Measurements from ENCODE around the gene CPA4. TPM values are rescaled to one million over a fixed set of nuclear protein-coding genes. Genes with fewer than 3 reads are reported as not detected.
"Not testable (repeated sequence)": the region's sequence is repeated elsewhere in the genome, so short reads cannot be mapped to it uniquely, and the experiment has no call there.

CPA4 gene, protein sequence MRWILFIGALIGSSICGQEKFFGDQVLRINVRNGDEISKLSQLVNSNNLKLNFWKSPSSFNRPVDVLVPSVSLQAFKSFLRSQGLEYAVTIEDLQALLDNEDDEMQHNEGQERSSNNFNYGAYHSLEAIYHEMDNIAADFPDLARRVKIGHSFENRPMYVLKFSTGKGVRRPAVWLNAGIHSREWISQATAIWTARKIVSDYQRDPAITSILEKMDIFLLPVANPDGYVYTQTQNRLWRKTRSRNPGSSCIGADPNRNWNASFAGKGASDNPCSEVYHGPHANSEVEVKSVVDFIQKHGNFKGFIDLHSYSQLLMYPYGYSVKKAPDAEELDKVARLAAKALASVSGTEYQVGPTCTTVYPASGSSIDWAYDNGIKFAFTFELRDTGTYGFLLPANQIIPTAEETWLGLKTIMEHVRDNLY
- total RNA-seq (2012; rRNA removed): 4.6 TPM in 2 replicates

DNA sequence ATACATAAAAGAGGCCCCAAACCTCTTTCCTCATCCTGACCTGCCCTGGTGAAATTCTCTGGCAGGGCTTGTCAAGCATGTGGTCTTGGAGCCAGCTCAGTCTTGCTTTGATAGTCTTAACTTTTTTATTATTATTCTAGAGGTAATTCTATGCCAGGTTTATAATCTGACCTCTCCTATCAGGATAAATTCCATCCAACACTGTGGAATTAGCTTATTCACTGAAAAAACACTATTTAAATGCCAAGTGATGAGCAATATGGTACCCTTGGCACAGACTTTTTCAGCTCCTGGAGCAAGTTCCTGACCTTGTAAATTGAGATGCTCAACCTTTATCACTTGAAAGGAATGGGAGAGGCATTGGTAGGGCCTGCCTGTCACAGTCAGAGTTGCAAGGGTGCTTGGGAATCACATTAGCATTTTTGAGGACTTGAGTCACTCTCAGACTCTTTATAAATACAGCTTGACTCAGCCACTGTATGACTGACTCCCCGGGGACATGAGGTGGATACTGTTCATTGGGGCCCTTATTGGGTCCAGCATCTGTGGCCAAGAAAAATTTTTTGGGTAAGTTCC, at the start of gene CPA4:
Gene CPA4, plus strand, starts transcription at position 480 of the 576 bp plus-strand sequence. Its CDS starts 20 bp downstream, at position 500.
- Histone ChIP-seq H3K4me2 (ENCODE audit: low read length) (peak within 1 kb of the TSS; percentile 47), H3K9me3 (replicated peaks; ENCODE audit: low read length) (no peaks in the 10 kb centered on the region), H3K9ac (ENCODE audit: low read depth, low read length) (peak within 1 kb of the TSS; percentile 5), H3K36me3 (ENCODE audit: insufficient read depth, low read length) (no peaks in the 10 kb centered on the region), H3K4me3 (ENCODE audit: low read length) (peak within 1 kb of the TSS; percentile 34), H3K27me3 (ENCODE audit: control insufficient read depth, insufficient read depth, low read length) (no peaks in the 10 kb centered on the region), H3K4me1 (ENCODE audit: control insufficient read depth, insufficient read depth, low read length) (peaks cover 47% of the 10 kb centered on the region)

DNA sequence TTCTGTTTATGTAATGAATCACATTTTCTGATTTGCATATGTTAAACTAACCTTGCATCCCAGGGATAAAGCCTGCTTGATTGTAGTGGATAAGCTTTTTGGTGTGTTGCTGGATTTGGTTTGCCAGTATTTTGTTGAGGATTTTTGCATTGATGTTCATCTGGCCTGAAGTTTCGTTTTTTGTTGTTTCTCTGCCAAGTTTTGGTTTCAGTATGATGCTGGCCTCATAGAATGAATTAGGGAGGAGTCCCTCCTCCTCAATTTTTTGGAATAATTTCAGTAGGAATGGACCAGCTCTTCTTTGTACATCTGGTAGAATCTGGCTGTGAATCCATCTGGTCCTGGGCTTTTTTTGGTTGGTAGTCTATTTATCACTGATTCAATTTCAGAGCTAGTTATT, 49.5 kb upstream of the CPA4 start:
- not testable (repeated sequence) for H3K27me3 ChIP-seq (ENCODE audit: control insufficient read depth, insufficient read depth, low read length); H3K4me1 ChIP-seq (ENCODE audit: control insufficient read depth, insufficient read depth, low read length); H3K4me3 ChIP-seq (ENCODE audit: low read length); H3K4me2 ChIP-seq (ENCODE audit: low read length); H3K36me3 ChIP-seq (ENCODE audit: insufficient read depth, low read length); H3K9me3 ChIP-seq (replicated peaks; ENCODE audit: low read length); H3K9ac ChIP-seq (ENCODE audit: low read depth, low read length)

DNA sequence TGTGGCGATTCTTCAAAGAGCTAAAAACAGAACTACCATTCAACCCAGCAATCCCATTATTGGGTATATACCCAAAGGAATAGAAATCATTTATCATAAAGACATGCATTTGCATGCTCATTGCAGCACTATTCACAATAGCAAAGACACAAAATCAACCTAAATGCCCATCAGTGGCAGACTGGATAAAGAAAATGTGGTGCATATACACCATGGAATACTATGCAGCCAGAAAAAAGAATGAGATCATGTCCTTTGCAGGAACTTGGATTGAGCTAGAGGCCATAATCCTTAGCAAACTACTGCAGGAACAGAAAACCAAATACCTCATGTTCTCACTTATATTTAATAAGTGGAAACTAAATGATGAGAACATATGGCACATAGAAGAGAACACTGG, 46.5 kb upstream of the CPA4 start:
- H3K4me1 ChIP-seq (ENCODE audit: control insufficient read depth, insufficient read depth, low read length); H3K4me2 ChIP-seq (ENCODE audit: low read length); H3K9me3 ChIP-seq (replicated peaks; ENCODE audit: low read length): not testable (repeated sequence)

DNA sequence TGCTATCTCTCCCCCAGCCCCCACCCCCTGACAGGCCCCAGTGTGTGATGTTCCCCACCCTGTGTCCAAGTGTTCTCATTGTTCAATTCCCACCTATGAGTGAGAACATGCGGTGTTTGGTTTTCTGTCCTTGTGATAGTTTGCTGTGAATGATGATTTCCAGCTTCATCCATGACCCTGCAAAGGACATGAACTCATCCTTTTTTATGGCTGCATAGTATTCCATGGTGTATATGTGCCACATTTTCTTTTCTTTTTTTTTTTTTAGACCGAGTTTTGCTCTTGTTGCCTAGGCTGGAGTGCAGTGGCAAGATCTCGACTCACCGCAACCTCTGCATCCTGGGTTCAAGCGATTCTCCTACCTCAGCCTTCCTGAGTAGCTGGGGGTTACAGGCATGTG, 44.1 kb upstream of the CPA4 start:
- not testable (repeated sequence) for H3K9me3 ChIP-seq (replicated peaks; ENCODE audit: low read length); H3K4me3 ChIP-seq (ENCODE audit: low read length); H3K4me2 ChIP-seq (ENCODE audit: low read length); H3K9ac ChIP-seq (ENCODE audit: low read depth, low read length); H3K4me1 ChIP-seq (ENCODE audit: control insufficient read depth, insufficient read depth, low read length); H3K36me3 ChIP-seq (ENCODE audit: insufficient read depth, low read length); H3K27me3 ChIP-seq (ENCODE audit: control insufficient read depth, insufficient read depth, low read length)

More for the DNA sequence above, 46.5 kb upstream of the CPA4 start:
- H3K36me3 ChIP-seq (ENCODE audit: insufficient read depth, low read length); H3K4me3 ChIP-seq (ENCODE audit: low read length); H3K9ac ChIP-seq (ENCODE audit: low read depth, low read length); H3K27me3 ChIP-seq (ENCODE audit: control insufficient read depth, insufficient read depth, low read length): not testable (repeated sequence)

DNA sequence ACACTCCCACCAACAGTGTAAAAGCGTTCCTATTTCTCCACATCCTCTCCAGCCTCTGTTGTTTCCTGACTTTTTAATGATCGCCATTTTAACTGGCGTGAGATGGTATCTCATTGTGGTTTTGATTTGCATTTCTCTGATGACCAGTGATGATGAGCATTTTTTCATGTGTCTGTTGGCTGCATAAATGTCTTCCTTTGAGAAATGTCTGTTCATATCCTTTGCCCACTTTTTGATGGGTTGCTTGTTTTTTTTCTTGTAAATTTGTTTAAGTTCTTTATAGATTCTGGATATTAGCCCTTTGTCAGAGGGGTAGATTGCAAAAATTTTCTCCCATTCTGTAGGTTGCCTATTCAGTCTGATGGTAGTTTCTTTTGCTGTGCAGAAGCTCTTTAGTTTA, 43.3 kb upstream of the CPA4 start:
- H3K9ac ChIP-seq (ENCODE audit: low read depth, low read length); H3K4me2 ChIP-seq (ENCODE audit: low read length); H3K27me3 ChIP-seq (ENCODE audit: control insufficient read depth, insufficient read depth, low read length); H3K4me3 ChIP-seq (ENCODE audit: low read length); H3K36me3 ChIP-seq (ENCODE audit: insufficient read depth, low read length); H3K4me1 ChIP-seq (ENCODE audit: control insufficient read depth, insufficient read depth, low read length); H3K9me3 ChIP-seq (replicated peaks; ENCODE audit: low read length): not testable (repeated sequence)

DNA sequence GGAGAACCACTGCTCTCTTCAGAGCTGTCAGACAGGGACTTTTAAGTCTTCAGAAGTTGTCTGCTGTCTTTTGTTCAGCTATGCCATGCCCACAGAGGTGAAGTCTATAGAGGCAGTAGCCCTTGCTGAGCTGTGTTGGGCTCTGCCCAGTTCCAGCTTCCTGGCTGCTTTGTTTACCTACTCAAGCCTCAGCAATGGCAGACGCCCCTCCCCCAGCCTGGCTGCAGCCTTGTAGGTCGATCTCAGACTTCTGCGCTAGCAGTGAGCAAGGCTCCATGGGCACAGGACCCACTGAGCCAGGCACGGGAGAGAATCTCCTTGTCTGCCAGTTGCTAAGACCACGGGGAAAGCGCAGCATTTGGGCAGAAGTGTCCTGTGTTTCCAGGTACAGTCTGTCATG, 38.4 kb upstream of the CPA4 start:
- H3K4me2 ChIP-seq (ENCODE audit: low read length): no peak overlapping the region
- H3K4me1 ChIP-seq (ENCODE audit: control insufficient read depth, insufficient read depth, low read length): no peaks in the 10 kb centered on the region
- H3K9ac ChIP-seq (ENCODE audit: low read depth, low read length): no peak overlapping the region
- no peaks in the 10 kb centered on the region for H3K27me3 ChIP-seq (ENCODE audit: control insufficient read depth, insufficient read depth, low read length)
- H3K4me3 ChIP-seq (ENCODE audit: low read length): no peak overlapping the region
- peaks cover 2% of the 10 kb centered on the region for H3K9me3 ChIP-seq (replicated peaks; ENCODE audit: low read length)
- H3K36me3 ChIP-seq (ENCODE audit: insufficient read depth, low read length): no peaks in the 10 kb centered on the region

DNA sequence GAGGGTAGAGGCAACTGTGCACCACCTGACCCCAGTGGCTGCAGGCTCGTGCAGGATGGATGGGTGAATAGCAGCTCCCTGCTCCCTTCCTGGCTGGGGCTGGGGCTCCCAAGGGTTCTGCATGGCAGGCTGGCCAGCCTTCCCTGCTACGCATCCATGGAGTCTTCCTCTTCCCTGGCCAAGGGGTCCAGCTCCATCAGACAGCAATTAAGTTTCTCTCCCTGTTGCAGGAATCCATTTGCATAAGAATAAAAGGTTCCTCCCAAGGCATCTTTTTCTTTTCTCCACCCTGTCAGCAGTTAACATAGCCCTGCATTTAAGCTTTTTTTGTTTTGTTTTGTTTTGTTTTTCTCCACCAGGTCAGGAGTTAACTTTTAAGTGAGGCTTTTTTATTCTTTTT, 36.3 kb upstream of the CPA4 start:
- Histone ChIP-seq H3K9ac (ENCODE audit: low read depth, low read length) (no peak overlapping the region), H3K4me2 (ENCODE audit: low read length) (no peak overlapping the region), H3K9me3 (replicated peaks; ENCODE audit: low read length) (peaks cover 6% of the 10 kb centered on the region), H3K27me3 (ENCODE audit: control insufficient read depth, insufficient read depth, low read length) (peaks cover 5% of the 10 kb centered on the region), H3K4me3 (ENCODE audit: low read length) (no peak overlapping the region), H3K36me3 (ENCODE audit: insufficient read depth, low read length) (no peaks in the 10 kb centered on the region), H3K4me1 (ENCODE audit: control insufficient read depth, insufficient read depth, low read length) (no peaks in the 10 kb centered on the region)

DNA sequence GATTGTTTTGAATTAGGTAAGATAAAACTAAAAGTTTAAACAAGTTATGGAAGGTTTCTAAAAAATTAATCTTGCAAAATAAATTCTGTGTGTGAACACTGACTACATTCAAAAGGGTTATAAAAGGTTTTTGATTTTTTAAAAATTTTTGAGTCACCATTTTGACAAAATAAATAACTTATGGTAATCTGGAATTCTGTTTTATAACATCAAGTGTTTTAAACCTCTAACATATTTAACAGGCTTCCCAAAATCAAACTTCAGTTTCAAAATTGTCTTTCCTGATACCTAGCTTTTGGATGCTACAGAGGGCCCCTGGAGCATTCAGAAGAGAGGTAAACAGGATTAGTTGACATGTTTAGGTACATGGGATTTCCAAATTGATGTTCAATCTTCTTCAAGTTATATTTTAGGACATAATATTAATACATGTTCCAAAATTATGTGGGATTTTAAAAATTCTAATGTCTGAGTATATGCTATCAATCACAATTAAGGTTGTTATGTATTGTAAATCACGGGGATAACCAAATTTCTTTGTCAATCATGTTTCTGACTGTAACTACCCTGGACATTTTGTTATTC, 34.4 kb upstream of the CPA4 start:
- H3K9ac ChIP-seq (ENCODE audit: low read depth, low read length): no peak overlapping the region
- H3K36me3 ChIP-seq (ENCODE audit: insufficient read depth, low read length): no peaks in the 10 kb centered on the region

DNA sequence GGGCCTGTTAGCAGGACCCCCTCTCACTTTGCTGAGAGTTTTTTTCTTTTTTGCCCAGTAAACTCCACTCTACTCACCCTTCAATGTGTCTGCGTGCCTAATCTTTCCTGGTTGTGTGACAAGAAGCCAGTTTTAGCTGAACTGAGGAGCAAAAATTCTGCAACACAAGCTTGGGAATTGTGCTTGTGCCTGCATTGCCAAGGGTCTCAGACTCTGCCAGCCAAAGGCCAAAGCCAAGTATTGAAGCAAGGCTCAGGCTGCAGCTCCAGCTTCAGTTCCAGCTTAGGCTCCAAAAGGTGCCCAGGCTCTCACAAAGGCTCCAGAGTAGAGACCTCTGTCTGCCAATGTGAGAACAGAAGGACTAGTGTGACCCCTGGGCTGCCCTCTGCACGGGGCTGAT, 30.5 kb upstream of the CPA4 start:
- Histone ChIP-seq H3K4me2 (ENCODE audit: low read length) (no peak overlapping the region), H3K27me3 (ENCODE audit: control insufficient read depth, insufficient read depth, low read length) (peaks cover 16% of the 10 kb centered on the region), H3K9ac (ENCODE audit: low read depth, low read length) (no peak overlapping the region), H3K4me3 (ENCODE audit: low read length) (no peak overlapping the region), H3K9me3 (replicated peaks; ENCODE audit: low read length) (peaks cover 4% of the 10 kb centered on the region), H3K36me3 (ENCODE audit: insufficient read depth, low read length) (no peaks in the 10 kb centered on the region), H3K4me1 (ENCODE audit: control insufficient read depth, insufficient read depth, low read length) (no peaks in the 10 kb centered on the region)

More for the DNA sequence above, 34.4 kb upstream of the CPA4 start:
- no peaks in the 10 kb centered on the region for H3K4me1 ChIP-seq (ENCODE audit: control insufficient read depth, insufficient read depth, low read length)
- H3K9me3 ChIP-seq (replicated peaks; ENCODE audit: low read length): peaks cover 6% of the 10 kb centered on the region
- H3K4me3 ChIP-seq (ENCODE audit: low read length): no peak overlapping the region
- no peak overlapping the region for H3K4me2 ChIP-seq (ENCODE audit: low read length)
- H3K27me3 ChIP-seq (ENCODE audit: control insufficient read depth, insufficient read depth, low read length): peaks cover 5% of the 10 kb centered on the region

DNA sequence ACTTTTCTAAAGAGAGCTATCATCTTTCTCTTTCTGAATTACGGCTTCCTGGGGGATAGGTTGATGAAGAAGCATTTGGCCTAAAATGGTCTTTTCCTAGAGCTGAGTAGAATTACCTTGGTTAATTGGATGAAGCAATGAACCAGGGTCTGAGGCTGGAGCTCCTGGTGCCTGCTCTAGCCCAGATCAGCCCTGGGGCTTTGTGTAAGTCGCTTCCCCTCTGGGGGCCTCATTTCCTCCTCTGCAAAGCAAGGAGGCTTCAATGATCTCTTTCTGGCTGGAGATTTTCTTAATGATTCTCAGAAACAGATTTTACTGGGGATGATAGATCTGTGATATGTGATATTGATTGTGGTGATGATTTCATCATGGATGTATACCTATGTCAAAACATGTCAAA, 29.8 kb upstream of the CPA4 start:
- Histone ChIP-seq H3K4me2 (ENCODE audit: low read length) (no peak overlapping the region), H3K9me3 (replicated peaks; ENCODE audit: low read length) (peaks cover 4% of the 10 kb centered on the region), H3K4me3 (ENCODE audit: low read length) (no peak overlapping the region), H3K27me3 (ENCODE audit: control insufficient read depth, insufficient read depth, low read length) (peaks cover 19% of the 10 kb centered on the region), H3K36me3 (ENCODE audit: insufficient read depth, low read length) (no peaks in the 10 kb centered on the region), H3K9ac (ENCODE audit: low read depth, low read length) (no peak overlapping the region), H3K4me1 (ENCODE audit: control insufficient read depth, insufficient read depth, low read length) (no peaks in the 10 kb centered on the region)

DNA sequence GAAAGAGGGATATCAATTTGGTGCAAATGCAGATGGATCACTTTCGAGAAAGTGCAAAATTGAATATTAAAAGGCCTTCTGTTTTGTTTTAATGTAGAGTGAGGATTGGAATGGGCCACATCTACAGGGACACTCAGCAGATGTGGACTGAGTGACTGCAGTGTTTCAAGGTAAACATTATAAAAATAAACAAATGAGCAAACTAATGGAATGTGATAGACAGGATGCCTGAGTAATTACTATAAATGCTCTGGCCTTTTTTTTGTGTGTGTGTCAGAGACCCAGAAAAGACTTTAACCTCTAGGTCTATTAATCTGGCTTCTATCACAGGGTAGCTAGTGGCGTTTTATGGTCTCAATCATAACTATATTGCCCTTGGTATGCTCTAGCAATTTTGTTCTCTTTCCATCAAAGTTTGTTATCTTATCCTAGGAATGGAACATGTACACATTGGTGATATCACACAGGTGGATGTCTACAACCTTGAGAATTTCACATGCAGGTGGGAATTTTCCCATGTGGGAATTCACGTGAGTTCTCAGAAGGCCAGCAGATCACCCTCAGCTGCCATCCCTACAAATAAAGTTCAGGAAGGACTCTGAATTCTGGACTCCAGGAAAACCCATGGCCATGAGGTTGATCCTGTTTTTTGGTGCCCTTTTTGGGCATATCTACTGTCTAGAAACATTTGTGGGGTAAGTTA, 26.6 kb upstream of the CPA4 start, which contains the start of gene CPA2:
Gene CPA2, plus strand, starts transcription at position 606 of the 703 bp plus-strand sequence. Its CDS starts 19 bp downstream, at position 625.
- H3K9ac ChIP-seq (ENCODE audit: low read depth, low read length): no peak within 1 kb of the TSS
- peaks cover 33% of the 10 kb centered on the region for H3K27me3 ChIP-seq (ENCODE audit: control insufficient read depth, insufficient read depth, low read length)
- no peaks in the 10 kb centered on the region for H3K9me3 ChIP-seq (replicated peaks; ENCODE audit: low read length)
- no peaks in the 10 kb centered on the region for H3K36me3 ChIP-seq (ENCODE audit: insufficient read depth, low read length)
- H3K4me3 ChIP-seq (ENCODE audit: low read length): no peak within 1 kb of the TSS
- no peak within 1 kb of the TSS for H3K4me2 ChIP-seq (ENCODE audit: low read length)
- no peaks in the 10 kb centered on the region for H3K4me1 ChIP-seq (ENCODE audit: control insufficient read depth, insufficient read depth, low read length)

All from skeletal muscle satellite cell (primary cell).